SK-N-SH (cell line): ENCODE data around the gene HMX3. TPM values are rescaled to one million over a fixed set of nuclear protein-coding genes. Genes with fewer than 3 reads are reported as not detected.

Experiments
- CTCF ChIA-PET: fragments of 300-600, 350-600 bp; formaldehyde crosslinking; extraction: SDS; loops from one replicate; lab custom pipeline; 2021; lab: Yijun Ruan, JAX
- POLR2A ChIA-PET: fragments of 350-600 bp; sonication (Branson Sonifier 250); formaldehyde crosslinking; extraction: SDS; loops from one replicate; lab custom pipeline; 2020; ENCODE audit warnings: antibody characterized with exemption, inconsistent platforms; lab: Yijun Ruan, JAX
- DNase-seq: peaks from one replicate; pipeline ENCODE4 v3.0.0; 2012
- H2AFZ ChIP-seq: fragments of 200-600 bp; sonication (generic); 2 replicates; pipeline ENCODE4 v1.8.1; 2016; ENCODE audit warnings: antibody characterized with exemption, mild to moderate bottlenecking, low read depth
- H3F3A ChIP-seq: fragments of 200-600 bp; sonication (generic); replicated peaks from 2 replicates; pipeline ENCODE3; 2016; ENCODE audit warnings: antibody characterized with exemption, mild to moderate bottlenecking; ENCODE audit not compliant: insufficient read depth
- H3K27ac ChIP-seq, 2 experiments: fragments of 200-500 bp in 1 of 2; fragments of 200-600 bp in 1 of 2; sonication (Bioruptor generic) in 1 of 2; sonication (generic), shearing (Covaris generic) in 1 of 2; 2 replicates each; pipeline versions ENCODE4 v1.5.1 to v1.6.1; 2014 to 2016; ENCODE audit warnings: low read depth in 2 of 2, inconsistent platforms in 1 of 2, low read length in 1 of 2, mild to moderate bottlenecking in 1 of 2, mixed read lengths in 1 of 2
- H3K27me3 ChIP-seq: fragments of 200-600 bp; sonication (generic), shearing (Covaris generic); 2 replicates; pipeline ENCODE4 v1.6.1; 2016; ENCODE audit warnings: mixed run types; ENCODE audit not compliant: insufficient read depth
- H3K36me3 ChIP-seq, 2 experiments: fragments of 200-500 bp in 1 of 2; fragments of 200-600 bp in 1 of 2; sonication (Bioruptor generic) in 1 of 2; sonication (generic) in 1 of 2; replicated peaks in 1 of 2; 2 replicates each; pipeline versions ENCODE3 to v1.5.1; 2014 to 2016; ENCODE audit warnings: low read length in 1 of 2, mild to moderate bottlenecking in 1 of 2; ENCODE audit not compliant: insufficient read depth in 2 of 2, control insufficient read depth in 1 of 2
- H3K4me1 ChIP-seq, 2 experiments: fragments of 200-500 bp in 1 of 2; fragments of 200-600 bp in 1 of 2; sonication (Bioruptor generic) in 1 of 2; sonication (generic), shearing (Covaris generic) in 1 of 2; 2 replicates each; pipeline versions ENCODE4 v1.5.1 to v1.6.1; 2014 to 2016; ENCODE audit warnings: low read depth in 1 of 2, low read length in 1 of 2, mixed run types in 1 of 2; ENCODE audit not compliant: insufficient read depth in 2 of 2, control insufficient read depth in 1 of 2
- H3K4me2 ChIP-seq: fragments of 200-600 bp; sonication (generic), shearing (Covaris generic); 2 replicates; pipeline ENCODE4 v1.6.1; 2017; ENCODE audit warnings: mixed run types
- H3K4me3 ChIP-seq, 2 experiments: fragments of 200-500 bp in 1 of 2; fragments of 200-600 bp in 1 of 2; sonication (Bioruptor generic) in 1 of 2; sonication (generic), shearing (Covaris generic) in 1 of 2; 2 replicates each; pipeline versions ENCODE4 v1.5.1 to v1.8.1; 2014 to 2016; ENCODE audit warnings: low read depth in 2 of 2, inconsistent platforms in 1 of 2, low read length in 1 of 2, mild to moderate bottlenecking in 1 of 2, mixed read lengths in 1 of 2, moderate library complexity in 1 of 2
- H3K79me2 ChIP-seq: fragments of 200-600 bp; sonication (generic); 2 replicates; pipeline ENCODE4 v1.8.1; 2017; ENCODE audit warnings: mild to moderate bottlenecking; ENCODE audit not compliant: insufficient read depth
- H3K9ac ChIP-seq: fragments of 200-600 bp; sonication (generic); 2 replicates; pipeline ENCODE4 v1.6.1; 2017; ENCODE audit warnings: mixed run types
- H3K9me2 ChIP-seq: fragments of 200-600 bp; sonication (generic); 2 replicates; pipeline ENCODE4 v1.6.1; 2017; ENCODE audit warnings: mixed run types
- H3K9me3 ChIP-seq: fragments of 200-600 bp; sonication (generic); 2 replicates; pipeline ENCODE4 v1.6.1; 2017; ENCODE audit warnings: mixed run types, mild to moderate bottlenecking, moderate library complexity
- H4K20me1 ChIP-seq: fragments of 200-600 bp; sonication (generic); 2 replicates; pipeline ENCODE4 v1.6.1; 2017; ENCODE audit warnings: mild to moderate bottlenecking, mixed run types; ENCODE audit not compliant: insufficient read depth
- CTCF ChIP-seq: fragments of 200-600 bp; sonication (generic); IDR thresholded peaks from 2 replicates; pipeline ENCODE4 v1.6.1; 2017; ENCODE audit warnings: antibody characterized with exemption, mild to moderate bottlenecking, moderate library complexity
- FOXM1 ChIP-seq: IDR thresholded peaks from 2 replicates; pipeline ENCODE4 v1.4.0; 2012; ENCODE audit warnings: low read depth, mild to moderate bottlenecking
- GATA2 ChIP-seq: sonication (generic); formaldehyde crosslinking; IDR thresholded peaks from 2 replicates; pipeline ENCODE4 v1.5.0; 2020; ENCODE audit warnings: mild to moderate bottlenecking, missing genetic modification reagents
- JUND ChIP-seq: IDR thresholded peaks from 2 replicates; pipeline ENCODE4 v1.4.0; 2012
- MAX ChIP-seq: IDR thresholded peaks from 2 replicates; pipeline ENCODE4 v1.4.0; 2012; ENCODE audit warnings: low read depth
- MXI1 ChIP-seq: IDR thresholded peaks from 2 replicates; pipeline ENCODE4 v1.6.1; 2012; ENCODE audit warnings: mild to moderate bottlenecking, low read depth, low read length, improper control_type of control experiment
- NRF1 ChIP-seq: IDR thresholded peaks from 2 replicates; pipeline ENCODE4 v1.6.1; 2012; ENCODE audit warnings: low read depth, mild to moderate bottlenecking, low read length
- PBX3 ChIP-seq: IDR thresholded peaks from 2 replicates; pipeline ENCODE4; 2012
- POLR2AphosphoS5 ChIP-seq: IDR thresholded peaks from 2 replicates; pipeline ENCODE4 v1.6.1; 2012; ENCODE audit warnings: low read depth, low read length
- REST ChIP-seq: IDR thresholded peaks from 2 replicates; pipeline ENCODE4 v1.6.1; 2012; ENCODE audit warnings: mild to moderate bottlenecking, low read depth, low read length, moderate library complexity
- RFX5 ChIP-seq: IDR thresholded peaks from 2 replicates; pipeline ENCODE4 v1.6.1; 2012; ENCODE audit warnings: mild to moderate bottlenecking, improper control_type of control experiment, low read length
- RXRA ChIP-seq: IDR thresholded peaks from 2 replicates; pipeline ENCODE4 v1.4.0; 2012; ENCODE audit warnings: low read depth, mild to moderate bottlenecking, borderline replicate concordance
- SMC3 ChIP-seq: IDR thresholded peaks from 2 replicates; pipeline ENCODE4 v1.6.1; 2012; ENCODE audit warnings: low read depth, low read length, improper control_type of control experiment
- TAF1 ChIP-seq: IDR thresholded peaks from 2 replicates; pipeline ENCODE4 v1.6.1; 2012; ENCODE audit warnings: low read depth, mild to moderate bottlenecking, low read length, moderate library complexity, borderline replicate concordance
- TCF12 ChIP-seq: IDR thresholded peaks from 2 replicates; pipeline ENCODE4 v1.4.0; 2012
- USF1 ChIP-seq: IDR thresholded peaks from 2 replicates; pipeline ENCODE4 v1.4.0; 2012; ENCODE audit warnings: low read depth, borderline replicate concordance
- YY1 ChIP-seq: IDR thresholded peaks from 2 replicates; pipeline ENCODE4 v1.4.0; 2012; ENCODE audit warnings: low read depth, mild to moderate bottlenecking
- WGBS: methylation state at CpG from one replicate; pipeline ENCODE4 v1.1.6; 2017; ENCODE audit warnings: low lambda C conversion rate; 5-methylcytosine and 5-hydroxymethylcytosine counted together
- polyA plus RNA-seq, 3 experiments: library from polyadenylated mRNA; depleted of rRNA; stranded (reverse); fragments of >200 nt; gene quantifications; 2 replicates each; pipeline ENCODE4 v1.2.3, GENCODE V29; 2012

HMX3 gene
- polyA plus RNA-seq, 1 of the 3 experiments (the other 2 are of a cell fraction), result not detected

GRCh38 chr10:123109466-123109865 lies 26.3 kb upstream of the HMX3 start:
- CTCF ChIA-PET, result interaction anchor here (1.5 kb wide), 1 partner anchor 23 kb away, joined by 6 read pairs; no protein-coding TSS in a partner anchor
- Histone ChIP-seq H3K27ac (no peak overlapping the region), H3K4me1 (no peaks in the 10 kb centered on the region), H3K4me3 (no peak overlapping the region), H4K20me1 (no peaks in the 10 kb centered on the region), H2AFZ (no peak overlapping the region)
- 24% methylated on average over 6 of the region's 7 CpGs for WGBS
- no peak for DNase-seq
- TF ChIP-seq JUND, result no peak
- no peak for TF ChIP-seq USF1
- TF ChIP-seq PBX3, result no peak
- TF ChIP-seq RXRA, result no peak
- TF ChIP-seq FOXM1, result no peak
- TF ChIP-seq GATA2 (CRISPR knock-in tag), result no peak
- no peak for TF ChIP-seq YY1
- TF ChIP-seq NRF1, result no peak
- TF ChIP-seq POLR2AphosphoS5, result no peak
- TF ChIP-seq RFX5, result no peak
- no peak for TF ChIP-seq TCF12
- no peak for TF ChIP-seq MAX
- TF ChIP-seq, all 33 proteins: peak for 0
- H3K27me3 ChIP-seq, result no peaks in the 10 kb centered on the region
- H3K9ac ChIP-seq, result no peak overlapping the region
- no peaks in the 10 kb centered on the region for H3K9me3 ChIP-seq
- H3K36me3 ChIP-seq, result no peaks in the 10 kb centered on the region
- no peaks in the 10 kb centered on the region for H3K79me2 ChIP-seq
- H3F3A ChIP-seq, result no peaks in the 10 kb centered on the region
- no peaks in the 10 kb centered on the region for H3K9me2 ChIP-seq
- POLR2A ChIA-PET, result no interaction called here
- no peak overlapping the region for H3K4me2 ChIP-seq

- CTCF ChIA-PET, result interaction anchor here (0.9 to 1.4 kb wide), 2 partner anchors 14 to 15 kb away, joined by 3 to 5 read pairs; no protein-coding TSS in a partner anchor
- 58% methylated on average over 17 of the region's 26 CpGs for WGBS
- no peaks in the 10 kb centered on the region for H4K20me1 ChIP-seq
- H3K9ac ChIP-seq, result no peak overlapping the region
- no peaks in the 10 kb centered on the region for H3K9me2 ChIP-seq
- H3K79me2 ChIP-seq, result no peaks in the 10 kb centered on the region
- no peak overlapping the region for H3K4me3 ChIP-seq
- no peak overlapping the region for H2AFZ ChIP-seq
- no peaks in the 10 kb centered on the region for H3K4me1 ChIP-seq
- no peaks in the 10 kb centered on the region for H3K36me3 ChIP-seq
- no peak overlapping the region for H3K27ac ChIP-seq
- H3K27me3 ChIP-seq, result peaks cover 4% of the 10 kb centered on the region; the same call in 1 of the 2 replicates
- H3F3A ChIP-seq, result no peaks in the 10 kb centered on the region
- POLR2A ChIA-PET, result interaction anchor here (0.5 kb wide), 1 partner anchor 949 kb away, joined by 3 read pairs; no protein-coding TSS in a partner anchor
- H3K4me2 ChIP-seq, result no peak overlapping the region
- no peaks in the 10 kb centered on the region for H3K9me3 ChIP-seq
- no peak for DNase-seq
- TF ChIP-seq SMC3, result no peak
- no peak for TF ChIP-seq MXI1
- no peak for TF ChIP-seq CTCF
- no peak for TF ChIP-seq TAF1
- no peak for TF ChIP-seq USF1
- no peak for TF ChIP-seq REST
Observed at GRCh38 chr10:123117644-123118417, 17.9 kb upstream of the HMX3 start.
